CD4-positive, CD25-positive, alpha-beta regulatory T cell (primary cell): Measurements from ENCODE around the gene PRPSAP2. TPM values are rescaled to one million over a fixed set of nuclear protein-coding genes. Genes with fewer than 3 reads are reported as not detected.

ENCODE experiments used
- ATAC-seq, 2 donors: fragments of 150-1000 bp; cut with Tn5 transposase; one replicate each; pipeline ENCODE4 v1.10.0; 2021; ENCODE audit warnings: low read depth in 2 of 2, moderate number of reproducible peaks in 2 of 2, moderate library complexity in 1 of 2
- DNase-seq, 3 donors: peaks; one replicate each; pipeline versions ENCODE4 v3.0.0 to v3.0.0-alpha.2; 2012 to 2022; ENCODE audit warnings: mixed read lengths in 1 of 3
- H3K27ac ChIP-seq: one replicate; pipeline ENCODE4 v1.7.0; 2013; ENCODE audit warnings: mild to moderate bottlenecking, low read length; ENCODE audit not compliant: insufficient read depth, poor library complexity, severe bottlenecking
- H3K27me3 ChIP-seq: one replicate; pipeline ENCODE4 v1.7.0; 2013; ENCODE audit warnings: low read length; ENCODE audit not compliant: control insufficient read depth, insufficient read depth
- H3K36me3 ChIP-seq: one replicate; pipeline ENCODE4 v1.7.0; 2013; ENCODE audit warnings: mild to moderate bottlenecking, low read length, moderate library complexity; ENCODE audit not compliant: control insufficient read depth, insufficient read depth
- H3K4me1 ChIP-seq: 2 replicates; pipeline ENCODE4 v1.7.0; 2013; ENCODE audit warnings: mild to moderate bottlenecking, low read length; ENCODE audit not compliant: insufficient read depth, control insufficient read depth, poor library complexity, severe bottlenecking
- H3K4me3 ChIP-seq: one replicate; pipeline ENCODE4 v1.7.0; 2013; ENCODE audit warnings: low read depth, mild to moderate bottlenecking, low read length, moderate library complexity
- H3K9me3 ChIP-seq, 2 experiments: 1 replicate in 1 of 2; 2 replicates in 1 of 2; pipeline ENCODE4 v1.7.0; 2013; ENCODE audit warnings: low read length in 2 of 2, mild to moderate bottlenecking in 1 of 2, moderate library complexity in 1 of 2; ENCODE audit not compliant: control insufficient read depth in 2 of 2
- H3K27ac Mint-ChIP-seq, 3 donors: one replicate each; pipeline ENCODE4 v1.8.0; 2020 to 2022; ENCODE audit warnings: mild to moderate bottlenecking in 3 of 3, mixed read lengths in 3 of 3, moderate library complexity in 2 of 3
- H3K27me3 Mint-ChIP-seq: one replicate; pipeline ENCODE4 v1.8.0; 2022; ENCODE audit warnings: mild to moderate bottlenecking, mixed read lengths
- H3K36me3 Mint-ChIP-seq: one replicate; pipeline ENCODE4 v1.8.0; 2020; ENCODE audit warnings: mixed read lengths
- H3K4me1 Mint-ChIP-seq, 4 donors: one replicate each; pipeline ENCODE4 v1.8.0; 2020 to 2022; ENCODE audit warnings: mixed read lengths in 4 of 4, mild to moderate bottlenecking in 1 of 4
- H3K4me3 Mint-ChIP-seq, 4 donors: one replicate each; pipeline ENCODE4 v1.8.0; 2020 to 2022; ENCODE audit warnings: mild to moderate bottlenecking in 4 of 4, mixed read lengths in 4 of 4, moderate library complexity in 3 of 4
- H3K9me3 Mint-ChIP-seq, 7 donors: one replicate each; pipeline ENCODE4 v1.8.0; 2020 to 2022; ENCODE audit warnings: mixed read lengths in 7 of 7, mild to moderate bottlenecking in 3 of 7, moderate library complexity in 2 of 7
- polyA plus RNA-seq, 4 donors: library from polyadenylated mRNA; unstranded; fragments of 300-500 nt; fragmentation: Illumina TruSeq; gene quantifications; one replicate each; pipeline ENCODE4 v1.2.3, GENCODE V29; 2021
- total RNA-seq: library from RNA; stranded (reverse); gene quantifications from one replicate; pipeline ENCODE4 v1.2.3, GENCODE V29; 2022

PRPSAP2 gene
- total and polyA plus RNA-seq, 5 donors from 2014 or later, result 41.5 to 59.5 (median 45.8) TPM

DNA sequence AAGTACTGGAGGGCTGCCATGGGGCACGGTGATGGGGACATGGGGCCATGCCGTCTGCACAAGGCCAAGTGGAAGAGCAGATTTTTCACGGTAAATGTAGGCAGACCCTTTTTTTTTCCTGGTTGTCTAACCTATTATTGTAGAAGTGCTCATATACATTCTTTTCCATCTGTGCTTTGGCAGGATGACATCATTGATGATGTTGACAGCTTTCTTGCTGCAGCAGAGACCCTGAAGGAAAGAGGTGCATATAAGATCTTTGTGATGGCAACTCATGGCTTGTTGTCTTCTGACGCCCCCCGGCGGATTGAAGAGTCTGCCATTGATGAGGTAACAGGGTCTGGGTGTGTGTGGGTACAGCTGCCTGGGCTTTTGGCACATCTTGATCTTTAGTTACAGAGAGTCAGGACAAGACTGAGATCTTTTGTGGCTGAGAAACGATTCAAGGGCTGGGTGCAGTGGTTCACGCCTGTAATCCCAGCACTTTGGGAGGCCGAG is 70.7 kb downstream of the PRPSAP2 start:
- Histone ChIP-seq H3K36me3 (peaks cover 38% of the 10 kb centered on the region), H3K4me1 (peaks cover 25% of the 10 kb centered on the region), H3K27ac (no peak overlapping the region), H3K9me3 (no peaks in the 10 kb centered on the region), H3K27me3 (no peaks in the 10 kb centered on the region), H3K4me3 (no peak overlapping the region)
- DNase-seq (no peak), ATAC-seq (no peak)
- Mint-ChIP-seq H3K27ac (peak overlapping the region in 2 of 3 donors; percentile 35 to 70), H3K27me3 (peaks cover 4% of the 10 kb centered on the region), H3K4me3 (peak overlapping the region in 1 of 4 donors; percentile 65), H3K9me3 (peaks cover 0 to 2% (median 0%) of the 10 kb centered on the region in 7 donors), H3K4me1 (peaks cover 18 to 52% (median 23%) of the 10 kb centered on the region in 4 donors), H3K36me3 (peaks cover 32% of the 10 kb centered on the region)

DNA sequence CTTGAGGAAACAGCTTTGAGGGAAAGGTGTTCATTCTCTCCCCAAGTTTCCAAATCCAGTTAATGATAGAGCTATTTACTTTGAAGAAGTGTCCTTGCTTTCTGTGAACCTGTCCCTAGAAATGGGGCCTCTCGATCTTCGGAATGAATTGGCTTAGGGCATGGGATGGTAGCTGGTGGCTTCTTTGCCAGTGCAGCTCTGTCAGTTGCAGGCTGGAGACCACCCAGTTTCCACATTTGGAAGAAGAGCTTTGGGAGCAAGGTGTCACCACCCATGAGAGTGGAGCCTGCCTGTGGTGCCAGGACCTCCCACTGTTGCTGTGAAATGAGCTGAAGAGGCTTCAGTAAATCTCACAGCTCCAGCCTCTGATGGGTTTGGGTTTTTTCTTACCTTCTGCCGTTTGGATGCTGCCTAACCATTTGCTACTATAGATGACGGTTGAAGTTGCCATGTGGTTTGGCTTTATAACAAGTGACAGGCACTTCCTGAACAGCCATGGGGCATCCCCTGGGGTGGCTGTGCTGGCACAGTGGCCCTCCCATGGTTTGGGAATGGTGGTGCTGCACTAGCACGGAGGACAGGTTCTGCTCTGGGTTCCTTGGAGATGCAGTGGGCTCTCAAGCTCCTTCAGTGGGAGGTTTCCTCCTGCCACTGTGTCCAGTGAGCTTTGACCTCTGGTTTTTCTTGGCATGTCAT is 74.6 kb downstream of the PRPSAP2 start:
- peak overlapping the region in 1 of 3 donors; percentile 41 for H3K27ac Mint-ChIP-seq
- H3K4me1 Mint-ChIP-seq, result peaks cover 6 to 24% (median 11%) of the 10 kb centered on the region in 4 donors
- DNase-seq (peak in 1 of 3 donors; percentile 32), ATAC-seq (peak in 1 of 2 donors; percentile 58)
- H3K9me3 Mint-ChIP-seq, result peaks cover 0 to 2% (median 0%) of the 10 kb centered on the region in 7 donors
- H3K27ac ChIP-seq, result no peak overlapping the region
- no peak overlapping the region for H3K4me3 Mint-ChIP-seq
- no peak overlapping the region for H3K4me3 ChIP-seq
- no peaks in the 10 kb centered on the region for H3K9me3 ChIP-seq
- H3K27me3 Mint-ChIP-seq, result peaks cover 9% of the 10 kb centered on the region
- peaks cover 31% of the 10 kb centered on the region for H3K36me3 ChIP-seq
- peaks cover 4% of the 10 kb centered on the region for H3K4me1 ChIP-seq
- peaks cover 24% of the 10 kb centered on the region for H3K36me3 Mint-ChIP-seq
- no peaks in the 10 kb centered on the region for H3K27me3 ChIP-seq

DNA sequence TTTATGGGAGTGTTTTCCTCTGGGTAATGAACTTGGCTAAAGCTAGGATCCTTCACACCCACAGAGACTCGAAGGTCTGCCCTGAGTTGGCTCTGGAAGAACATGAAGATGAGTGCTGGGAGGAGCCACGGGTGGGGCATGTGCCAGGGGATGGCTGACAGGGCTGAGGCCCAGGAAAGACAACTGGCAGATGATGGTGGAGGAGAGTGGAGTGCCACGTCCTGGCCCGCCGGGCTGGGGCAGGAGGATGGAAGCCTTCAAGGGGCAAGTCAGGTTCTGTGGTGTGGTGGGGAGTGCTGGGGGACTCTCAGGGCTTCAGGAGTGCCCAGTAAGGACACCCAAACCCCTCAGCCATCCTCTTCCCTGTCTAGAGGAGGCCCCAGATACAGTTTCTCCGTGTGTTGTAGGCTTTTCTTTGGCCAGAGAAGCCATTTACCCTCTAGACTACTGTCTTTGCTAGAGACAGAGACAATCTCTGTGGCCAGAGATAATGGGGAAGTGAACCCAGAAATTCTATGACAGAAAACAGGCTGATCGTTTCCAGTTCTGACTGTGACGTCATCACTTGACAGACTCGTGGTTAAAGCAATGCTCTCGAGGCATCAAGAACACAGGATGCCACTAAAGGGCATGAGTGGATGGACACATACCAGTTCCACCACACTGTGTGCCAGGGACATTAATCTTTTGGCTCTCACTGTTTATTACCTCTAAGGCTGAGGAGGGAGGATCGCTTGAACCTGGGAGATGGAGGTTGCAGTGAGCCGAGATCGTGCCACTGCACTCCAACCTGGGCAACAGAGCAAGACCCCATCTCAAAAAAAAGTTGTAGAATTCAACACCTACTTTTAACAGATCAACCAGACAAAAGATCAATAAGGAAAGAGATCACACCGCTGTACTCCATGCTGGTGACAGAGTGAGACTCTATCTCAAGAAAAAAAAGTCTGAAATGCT is 75.4 kb downstream of the PRPSAP2 start:
- Mint-ChIP-seq H3K36me3 (peaks cover 22% of the 10 kb centered on the region), H3K9me3 (peaks cover 0 to under 1% (median 0%) of the 10 kb centered on the region in 7 donors), H3K4me1 (peaks cover 6 to 22% (median 11%) of the 10 kb centered on the region in 4 donors), H3K27ac (peak overlapping the region; percentile 32 to 51 (median 41)), H3K4me3 (peak overlapping the region in 2 of 4 donors; percentile 21 to 38), H3K27me3 (peaks cover 9% of the 10 kb centered on the region)
- H3K27ac ChIP-seq, result no peak overlapping the region
- peak in 1 of 3 donors; percentile 25 for DNase-seq
- H3K4me3 ChIP-seq, result no peak overlapping the region
- H3K9me3 ChIP-seq, result no peaks in the 10 kb centered on the region
- H3K4me1 ChIP-seq, result peaks cover 4% of the 10 kb centered on the region
- peak in 1 of 2 donors; percentile 8 for ATAC-seq
- no peaks in the 10 kb centered on the region for H3K27me3 ChIP-seq
- H3K36me3 ChIP-seq, result peaks cover 27% of the 10 kb centered on the region

DNA sequence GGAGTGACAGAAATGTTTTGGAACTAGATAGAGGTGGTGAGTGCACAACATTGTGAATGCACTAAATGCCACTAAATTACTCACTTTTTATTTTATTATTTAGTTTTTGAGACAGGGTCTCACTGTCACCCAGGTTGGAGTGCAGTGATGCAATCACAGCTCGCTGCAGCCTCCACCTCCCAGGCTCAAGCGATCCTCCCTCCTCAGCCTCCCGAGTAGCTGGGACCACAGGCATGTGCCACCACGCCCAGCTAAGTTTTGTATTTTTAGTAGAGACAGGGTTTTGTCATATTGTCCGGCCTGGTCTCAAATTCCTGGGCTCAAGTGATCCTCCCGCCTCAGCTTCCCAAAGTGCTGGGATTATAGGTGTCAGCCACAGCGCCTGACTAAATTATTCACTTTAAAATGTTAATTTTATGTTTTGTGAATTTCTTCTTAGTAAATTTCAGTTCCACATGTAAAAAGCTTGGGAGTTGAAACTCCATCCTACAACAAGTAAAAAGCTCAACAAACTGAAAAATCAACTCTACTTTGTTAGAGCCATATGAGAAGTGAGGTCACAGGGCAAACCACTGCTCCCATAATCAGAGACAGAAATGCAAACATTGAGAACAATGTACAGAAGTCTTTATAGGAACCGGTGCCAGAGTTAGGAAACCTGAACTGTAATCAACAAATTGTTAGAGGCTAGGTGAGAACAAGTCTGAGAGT is 80.2 kb downstream of the PRPSAP2 start:
- Mint-ChIP-seq H3K9me3 (no peaks in the 10 kb centered on the region), H3K27ac (peak overlapping the region in 1 of 3 donors; percentile 26), H3K36me3 (no peaks in the 10 kb centered on the region), H3K27me3 (peaks cover 29% of the 10 kb centered on the region), H3K4me1 (peaks cover under 1 to 8% (median 5%) of the 10 kb centered on the region in 4 donors), H3K4me3 (no peak overlapping the region)
- Histone ChIP-seq H3K27ac (no peak overlapping the region), H3K4me1 (no peaks in the 10 kb centered on the region), H3K36me3 (no peaks in the 10 kb centered on the region), H3K27me3 (no peaks in the 10 kb centered on the region), H3K4me3 (no peak overlapping the region), H3K9me3 (no peaks in the 10 kb centered on the region)
- ATAC-seq (no peak), DNase-seq (no peak)

DNA sequence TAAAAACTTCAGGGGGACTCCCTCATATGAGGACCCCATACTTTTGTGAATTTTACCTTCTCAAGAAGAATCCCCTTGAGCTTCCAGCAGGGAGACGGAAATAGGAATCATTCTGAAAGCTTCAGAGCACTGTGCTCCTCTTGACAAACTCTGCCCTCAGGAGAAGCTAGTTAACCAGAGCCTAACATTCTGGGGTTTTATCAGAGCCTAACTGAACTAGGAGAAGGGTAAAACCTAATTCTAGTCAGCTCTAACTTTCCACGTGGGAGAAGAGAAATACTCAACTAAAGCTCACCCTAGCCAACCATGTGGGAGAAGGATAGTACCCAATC is 80.7 kb downstream of the PRPSAP2 start:
- Mint-ChIP-seq H3K27me3 (peaks cover 25% of the 10 kb centered on the region), H3K4me3 (no peak overlapping the region), H3K4me1 (peaks cover 0 to 8% (median 1%) of the 10 kb centered on the region in 4 donors), H3K27ac (peak overlapping the region in 1 of 3 donors; percentile 36), H3K36me3 (no peaks in the 10 kb centered on the region), H3K9me3 (no peaks in the 10 kb centered on the region)
- Histone ChIP-seq H3K27me3 (no peaks in the 10 kb centered on the region), H3K4me1 (no peaks in the 10 kb centered on the region), H3K4me3 (no peak overlapping the region), H3K27ac (no peak overlapping the region), H3K36me3 (no peaks in the 10 kb centered on the region), H3K9me3 (no peaks in the 10 kb centered on the region)
- DNase-seq (no peak), ATAC-seq (no peak)

DNA sequence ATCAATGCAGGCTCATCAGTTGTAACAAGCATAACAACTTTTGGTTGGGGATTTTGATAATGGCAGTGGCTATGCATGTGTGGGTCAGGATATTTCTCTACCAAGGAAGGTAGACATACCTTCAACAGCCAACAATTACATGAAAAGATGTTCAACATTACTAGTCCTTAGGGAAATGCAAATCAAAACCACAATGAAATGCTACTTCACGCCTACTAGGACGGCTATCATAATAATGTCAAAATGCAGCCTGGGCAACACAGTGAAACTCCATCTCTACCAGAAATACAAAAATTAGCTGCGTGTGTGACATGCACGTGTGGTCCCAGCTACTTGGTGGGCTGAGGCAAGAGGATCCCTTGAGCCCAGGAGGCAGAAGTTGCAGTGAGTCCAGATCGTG is 86.7 kb downstream of the PRPSAP2 start:
- DNase-seq (no peak), ATAC-seq (no peak)
- Histone ChIP-seq H3K36me3 (no peaks in the 10 kb centered on the region), H3K27ac (no peak overlapping the region), H3K9me3 (no peaks in the 10 kb centered on the region), H3K4me1 (no peaks in the 10 kb centered on the region), H3K4me3 (no peak overlapping the region), H3K27me3 (no peaks in the 10 kb centered on the region)
- Mint-ChIP-seq H3K27me3 (peaks cover 26% of the 10 kb centered on the region), H3K36me3 (no peaks in the 10 kb centered on the region), H3K27ac (peak overlapping the region in 2 of 3 donors; percentile 20 to 42), H3K4me1 (peaks cover 5 to 18% (median 9%) of the 10 kb centered on the region in 4 donors), H3K9me3 (no peaks in the 10 kb centered on the region), H3K4me3 (no peak overlapping the region)

DNA sequence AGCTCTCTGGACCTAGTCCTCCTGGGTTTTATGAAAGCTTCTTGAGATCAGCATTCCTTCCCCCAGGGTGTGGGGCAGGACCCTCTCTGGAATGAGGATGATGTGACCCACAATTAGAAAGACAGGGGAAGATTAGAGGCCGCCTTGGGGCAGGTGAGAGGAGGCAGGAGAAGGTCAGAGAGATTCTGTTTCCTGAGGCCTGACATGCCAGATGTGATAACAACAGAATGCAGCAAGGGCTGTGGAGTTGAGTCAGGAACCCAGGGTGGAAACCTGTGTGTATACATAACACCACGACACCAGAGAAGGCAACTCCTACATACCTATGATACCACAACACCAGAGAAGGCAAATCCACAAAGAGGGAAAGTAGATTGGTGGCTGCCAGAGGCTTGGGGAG is 88.6 kb downstream of the PRPSAP2 start:
- no peaks in the 10 kb centered on the region for H3K9me3 ChIP-seq
- no peaks in the 10 kb centered on the region for H3K36me3 ChIP-seq
- H3K4me1 Mint-ChIP-seq, result peaks cover 6 to 23% (median 8%) of the 10 kb centered on the region in 4 donors
- no peak overlapping the region for H3K4me3 Mint-ChIP-seq
- H3K27me3 Mint-ChIP-seq, result peaks cover 21% of the 10 kb centered on the region
- DNase-seq (no peak), ATAC-seq (no peak)
- no peak overlapping the region for H3K4me3 ChIP-seq
- no peaks in the 10 kb centered on the region for H3K4me1 ChIP-seq
- no peaks in the 10 kb centered on the region for H3K27me3 ChIP-seq
- H3K9me3 Mint-ChIP-seq, result no peaks in the 10 kb centered on the region
- H3K36me3 Mint-ChIP-seq, result no peaks in the 10 kb centered on the region
- H3K27ac ChIP-seq, result no peak overlapping the region
- H3K27ac Mint-ChIP-seq, result peak overlapping the region in 1 of 3 donors; percentile 52
